Neutrophil (primary cell): ENCODE results near the gene CD300LG.

Experiments
- H3K27ac ChIP-seq: fragments of 200-600 bp; sonication (generic); 2 replicates; pipeline ENCODE4 v1.5.1; 2016; ENCODE audit warnings: mild to moderate bottlenecking, moderate library complexity
- H3K27me3 ChIP-seq: fragments of 200-600 bp; sonication (generic); 2 replicates; pipeline ENCODE4 v1.6.0; 2016; ENCODE audit warnings: mild to moderate bottlenecking
- H3K36me3 ChIP-seq: fragments of 200-600 bp; sonication (generic); 2 replicates; pipeline ENCODE4 v1.5.1; 2017
- H3K4me1 ChIP-seq, 2 experiments: fragments of 200-600 bp in 1 of 2; sonication (generic) in 1 of 2; 1 replicate in 1 of 2; 2 replicates in 1 of 2; pipeline versions ENCODE4 v1.5.1 to v1.6.1; 2013 to 2016; ENCODE audit warnings: low read depth in 1 of 2, low read length in 1 of 2, mild to moderate bottlenecking in 1 of 2, moderate library complexity in 1 of 2; ENCODE audit not compliant: control insufficient read depth in 1 of 2, insufficient read depth in 1 of 2
- H3K4me3 ChIP-seq, 2 experiments: fragments of 200-600 bp in 1 of 2; sonication (generic) in 1 of 2; 1 replicate in 1 of 2; 2 replicates in 1 of 2; pipeline ENCODE4 v1.5.1; 2013 to 2016; ENCODE audit warnings: low read depth in 1 of 2, low read length in 1 of 2, mild to moderate bottlenecking in 1 of 2, moderate library complexity in 1 of 2
- H3K9me3 ChIP-seq: fragments of 200-600 bp; sonication (generic); 2 replicates; pipeline ENCODE4 v1.5.1; 2016
- CTCF ChIP-seq: fragments of 200-600 bp; sonication (generic); IDR thresholded peaks from 2 replicates; pipeline ENCODE4 v1.5.1; 2016; ENCODE audit warnings: antibody characterized with exemption

The CD300LG gene

DNA sequence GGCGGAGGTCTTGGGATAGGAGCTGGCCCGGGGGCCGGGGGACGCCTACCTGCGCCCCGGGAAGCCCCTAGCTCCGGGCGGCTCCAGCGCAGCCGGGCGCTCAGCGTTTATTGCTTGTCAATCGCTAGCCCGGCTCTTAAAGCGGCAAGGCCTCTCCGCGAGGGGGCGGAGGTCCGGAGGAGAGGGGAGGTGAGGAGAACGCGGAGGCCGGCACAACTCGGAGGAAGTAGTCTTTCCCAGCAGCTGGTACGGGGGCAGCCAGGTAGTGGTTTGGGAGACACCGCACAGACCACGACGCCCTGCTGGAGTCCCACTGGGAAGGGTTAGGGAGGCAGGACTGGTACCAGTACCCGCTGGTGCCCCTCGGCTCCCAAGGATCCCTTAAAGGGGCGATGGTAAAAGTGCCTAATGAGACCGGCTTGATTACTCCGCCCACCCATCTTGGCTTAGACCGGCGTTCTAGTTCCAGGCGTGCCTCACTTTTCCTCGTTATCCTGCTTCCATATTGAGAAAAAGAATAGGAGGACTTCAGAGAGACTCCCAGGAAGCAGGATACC lies 60.5 kb downstream of the CD300LG start, which contains the start of gene MPP2:
Gene MPP2, minus strand, starts transcription at position 112 of the 557 bp plus-strand sequence. CDS start 3,076 bp downstream, outside the sequence.
- H3K27me3 ChIP-seq: peaks cover 88% of the 10 kb centered on the region
- TF ChIP-seq CTCF: no peak
- no peak within 1 kb of the TSS for H3K27ac ChIP-seq
- no peaks in the 10 kb centered on the region for H3K36me3 ChIP-seq
- no peaks in the 10 kb centered on the region for H3K4me1 ChIP-seq
- no peak within 1 kb of the TSS for H3K4me3 ChIP-seq
- H3K9me3 ChIP-seq: no peaks in the 10 kb centered on the region

DNA sequence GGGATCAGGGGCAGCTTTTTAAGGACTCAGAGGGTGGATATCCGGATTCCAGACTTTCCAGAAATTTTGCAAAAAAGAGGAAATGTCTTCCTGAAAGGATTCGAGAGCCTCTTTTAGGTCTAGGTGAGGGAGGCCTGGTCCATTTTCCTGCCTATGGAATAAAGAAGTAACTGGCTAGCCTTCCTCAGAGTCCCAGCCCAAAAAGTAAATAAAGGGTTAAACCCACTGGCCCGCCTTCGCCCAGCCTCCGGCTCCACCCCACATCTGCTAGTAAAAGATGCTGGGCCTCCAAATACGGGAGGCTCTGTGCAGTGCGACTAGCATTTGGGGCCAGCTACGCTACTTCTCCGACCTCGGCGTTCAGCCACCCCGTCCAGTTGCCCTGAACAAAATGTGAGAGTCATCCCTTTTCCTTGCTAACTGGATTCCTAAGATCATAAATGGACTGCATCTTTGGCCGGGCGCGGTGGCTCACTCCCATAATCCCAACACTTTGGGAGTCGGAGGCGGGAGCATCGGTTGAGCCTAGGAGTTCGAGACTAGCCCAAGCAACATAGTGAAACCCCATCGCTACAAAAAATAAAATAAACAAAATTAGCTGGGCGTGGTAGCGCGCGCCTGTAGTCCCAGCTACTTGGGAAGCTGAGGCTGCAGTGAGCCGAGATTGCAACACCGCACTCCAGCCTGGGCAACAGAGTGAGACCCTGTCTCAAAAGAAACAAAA lies 61.2 kb downstream of the CD300LG start:
- Histone ChIP-seq H3K9me3 (no peaks in the 10 kb centered on the region), H3K4me3 (no peak overlapping the region), H3K36me3 (no peaks in the 10 kb centered on the region), H3K27me3 (peaks cover 90% of the 10 kb centered on the region), H3K4me1 (no peaks in the 10 kb centered on the region), H3K27ac (no peak overlapping the region)
- no peak for TF ChIP-seq CTCF

DNA sequence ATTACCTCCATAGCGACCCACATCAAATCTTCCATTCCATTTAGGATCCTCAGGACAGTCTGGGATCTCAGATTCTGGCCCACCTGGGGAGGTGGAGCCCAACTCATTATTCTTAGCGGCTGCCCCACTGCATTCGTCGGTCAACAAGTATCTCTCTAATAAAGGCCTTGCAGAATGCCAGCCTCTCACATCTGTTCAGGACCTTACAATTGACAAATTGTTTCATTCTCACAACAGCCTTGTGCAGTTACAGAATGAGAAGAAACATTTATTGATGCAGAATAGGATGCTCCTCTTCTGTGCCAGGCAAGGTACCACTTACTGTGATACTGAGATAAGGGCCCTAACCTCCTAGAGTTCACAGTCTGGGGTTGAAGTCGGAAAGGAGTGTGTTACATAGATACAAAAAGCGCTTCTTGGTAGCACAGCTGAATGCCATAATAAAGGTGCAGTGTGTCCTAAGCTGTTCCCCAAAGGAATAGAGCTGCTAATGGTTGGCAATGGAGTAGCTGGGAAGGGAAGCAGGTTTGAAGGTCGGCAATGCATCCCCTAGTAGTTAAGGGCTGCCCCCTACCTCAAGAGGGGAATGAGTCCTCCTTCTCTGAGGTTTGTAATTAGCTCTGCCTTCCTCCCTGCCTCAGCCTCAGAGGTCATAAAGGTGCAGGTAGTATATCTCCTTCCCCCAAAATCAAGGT lies 62.7 kb downstream of the CD300LG start:
- Histone ChIP-seq H3K27me3 (peaks cover 80% of the 10 kb centered on the region), H3K4me1 (no peaks in the 10 kb centered on the region), H3K9me3 (no peaks in the 10 kb centered on the region), H3K36me3 (no peaks in the 10 kb centered on the region), H3K27ac (no peak overlapping the region), H3K4me3 (no peak overlapping the region)
- TF ChIP-seq CTCF: no peak

- H3K27ac ChIP-seq: no peak overlapping the region
- TF ChIP-seq CTCF: no peak
- no peaks in the 10 kb centered on the region for H3K36me3 ChIP-seq
- H3K9me3 ChIP-seq: no peaks in the 10 kb centered on the region
- H3K4me1 ChIP-seq: no peaks in the 10 kb centered on the region
- H3K27me3 ChIP-seq: peaks cover 80% of the 10 kb centered on the region
- H3K4me3 ChIP-seq: no peak overlapping the region
Measured at GRCh38 chr17:43911904-43912303, 64.9 kb downstream of the CD300LG start.

GRCh38 chr17:43912635-43913304 lies 65.8 kb downstream of the CD300LG start:
- Histone ChIP-seq H3K4me3 (no peak overlapping the region), H3K27me3 (peaks cover 80% of the 10 kb centered on the region), H3K9me3 (no peaks in the 10 kb centered on the region), H3K4me1 (peaks cover 0 to 7% of the 10 kb centered on the region in 2 experiments), H3K36me3 (no peaks in the 10 kb centered on the region), H3K27ac (no peak overlapping the region)
- no peak for TF ChIP-seq CTCF
